Left ventricle myocardium inferior (tissue), 1 donor: Measurements from ENCODE around the gene SAMD5. TPM values are rescaled to one million over a fixed set of nuclear protein-coding genes. Genes with fewer than 3 reads are reported as not detected.

ENCODE experiments used
- DNase-seq: peaks from one replicate; pipeline ENCODE4 v3.0.0-alpha.2; 2020
- H3K27ac ChIP-seq: fragments of 200-600 bp; replicated peaks from 2 replicates; pipeline ENCODE4 v1.8.0; 2021
- H3K27me3 ChIP-seq: fragments of 200-600 bp; 2 replicates; pipeline ENCODE4 v1.8.0; 2021; ENCODE audit warnings: low read depth
- H3K36me3 ChIP-seq: fragments of 200-600 bp; 2 replicates; pipeline ENCODE4 v1.8.0; 2021
- H3K4me1 ChIP-seq: fragments of 200-600 bp; 2 replicates; pipeline ENCODE4 v1.8.0; 2021
- H3K4me3 ChIP-seq: fragments of 200-600 bp; 2 replicates; pipeline ENCODE4 v1.8.0; 2021; ENCODE audit warnings: mild to moderate bottlenecking, moderate library complexity
- H3K9me3 ChIP-seq: fragments of 200-600 bp; replicated peaks from 2 replicates; pipeline ENCODE4 v1.8.0; 2021
- CTCF ChIP-seq: fragments of 200-600 bp; IDR thresholded peaks from 2 replicates; pipeline ENCODE4 v1.8.0; 2021; ENCODE audit warnings: antibody characterized with exemption, mild to moderate bottlenecking, borderline replicate concordance
- intact Hi-C: fragments of 100-400 bp; cut with micrococcal nuclease; formaldehyde crosslinking; loops from one replicate; pipeline ENCODE4 v1.11.0; 2022
- total RNA-seq: library from RNA; stranded (reverse); fragmentation: NEBNext Ultra II Directional; extraction: Animal tissue kit (Norgen Biotek cat#: 25700); gene quantifications from one replicate; pipeline ENCODE4 v1.2.1, GENCODE V29; 2021
- donor health status: DM: no; HTN: yes; CAD: no; lungs with severe emphysema.

Gene SAMD5
- total RNA-seq, 1 donor from 2014 or later = 0.33 TPM

- Histone ChIP-seq H3K4me3 (no peak overlapping the region), H3K27me3 (no peaks in the 10 kb centered on the region), H3K36me3 (no peaks in the 10 kb centered on the region), H3K4me1 (no peaks in the 10 kb centered on the region), H3K9me3 (no peaks in the 10 kb centered on the region), H3K27ac (no peak overlapping the region)
- no peak for DNase-seq
- intact Hi-C loops = no loop called here
- no peak for TF ChIP-seq CTCF
These were observed 110.0 kb downstream of the SAMD5 start for GRCh38 chr6:147618457-147618856.

- H3K4me3 ChIP-seq = no peak overlapping the region
- no peaks in the 10 kb centered on the region for H3K36me3 ChIP-seq
- DNase-seq = no peak
- no peaks in the 10 kb centered on the region for H3K9me3 ChIP-seq
- H3K27ac ChIP-seq = no peak overlapping the region
- intact Hi-C loops = no loop called here
- no peaks in the 10 kb centered on the region for H3K4me1 ChIP-seq
- no peak for TF ChIP-seq CTCF
- H3K27me3 ChIP-seq = no peaks in the 10 kb centered on the region
These were observed 110.4 kb downstream of the SAMD5 start for GRCh38 chr6:147618927-147619326.
